ENCODE measurements around the gene FANCD2. TPM values are rescaled to one million over a fixed set of nuclear protein-coding genes. Genes with fewer than 3 reads are reported as not detected.

Gene FANCD2
- polyA plus RNA-seq, 1 of the 3 experiments (the other 2 are of a cell fraction): 7.3 TPM

- TF ChIP-seq RCOR1 (IDR thresholded peaks at IDR 0.05; ENCODE audit: low read length) (no peak), SMC3 (IDR thresholded peaks at IDR 0.05; ENCODE audit: low read depth, low read length) (no peak), PBX3 (IDR thresholded peaks at IDR 0.05) (no peak)
These were observed 110.9 kb downstream of the FANCD2 start (continued) for GRCh38 chr3:10137178-10137577.

GRCh38 chr3:10140996-10141546, 114.8 kb downstream of the FANCD2 start:
- H3K27ac ChIP-seq (ENCODE audit: low read depth in 2 of 2, low read length in 1 of 2): peak overlapping the region in 1 of 2 experiments; percentile 83; a peak in 2 of 4 replicates
- ChIA-PET POLR2A (interaction anchor here (0.6 to 1.3 kb wide), 6 partner anchors 22 to 115 kb away, joined by 3 to 5 read pairs (median 3); partner anchors contain the start of gene FANCD2), CTCF (interaction anchor here (0.6 to 1.0 kb wide), 4 partner anchors 25 to 301 kb away, joined by 3 to 4 read pairs (median 3); no protein-coding TSS in a partner anchor)
- H3K9me3 ChIP-seq: no peaks in the 10 kb centered on the region
- H3F3A ChIP-seq (replicated peaks; ENCODE audit: insufficient read depth): peaks cover 11% of the 10 kb centered on the region
- no peaks in the 10 kb centered on the region for H3K9me2 ChIP-seq
- DNase-seq: no peak
- no peak for TF ChIP-seq SIN3A (IDR thresholded peaks at IDR 0.05; ENCODE audit: borderline replicate concordance, low read depth, low read length)
- no peak for TF ChIP-seq IRF3 (IDR thresholded peaks at IDR 0.05; ENCODE audit: low read depth, low read length)
- no peak for TF ChIP-seq RAD21 (IDR thresholded peaks at IDR 0.05; ENCODE audit: low read length)
- no peak for TF ChIP-seq JUND (IDR thresholded peaks at IDR 0.05)
- no peak for TF ChIP-seq MEF2A (IDR thresholded peaks at IDR 0.05; ENCODE audit: borderline replicate concordance, low read depth)
- no peak for TF ChIP-seq EP300 (IDR thresholded peaks at IDR 0.05; ENCODE audit: borderline replicate concordance in 1 of 2, low read depth in 1 of 2, low read length in 1 of 2)
- no peak for TF ChIP-seq TEAD4 (IDR thresholded peaks at IDR 0.05; ENCODE audit: borderline replicate concordance, insufficient read depth)
- TF ChIP-seq RXRA (IDR thresholded peaks at IDR 0.05; ENCODE audit: borderline replicate concordance, low read depth): no peak
- no peak for TF ChIP-seq NRF1 (IDR thresholded peaks at IDR 0.05; ENCODE audit: low read depth, low read length)
- no peak for TF ChIP-seq FOXM1 (IDR thresholded peaks at IDR 0.05; ENCODE audit: low read depth)
- TF ChIP-seq RFX5 (IDR thresholded peaks at IDR 0.05; ENCODE audit: low read length): no peak
- TF ChIP-seq MXI1 (IDR thresholded peaks at IDR 0.05; ENCODE audit: low read depth, low read length): no peak
- TF ChIP-seq CHD2 (IDR thresholded peaks at IDR 0.05; ENCODE audit: low read length, partially characterized antibody): no peak
- no peak for TF ChIP-seq SMC3 (IDR thresholded peaks at IDR 0.05; ENCODE audit: low read depth, low read length)
- TF ChIP-seq ELF1 (IDR thresholded peaks at IDR 0.05): no peak
- no peak for TF ChIP-seq TCF12 (IDR thresholded peaks at IDR 0.05)
- TF ChIP-seq TAF1 (IDR thresholded peaks at IDR 0.05; ENCODE audit: borderline replicate concordance, low read depth, low read length): no peak
- no peak for TF ChIP-seq USF2 (IDR thresholded peaks at IDR 0.05; ENCODE audit: borderline replicate concordance, low read depth, low read length)
- TF ChIP-seq POLR2AphosphoS5 (IDR thresholded peaks at IDR 0.05; ENCODE audit: low read depth, low read length): no peak
- TF ChIP-seq MAX (IDR thresholded peaks at IDR 0.05; ENCODE audit: low read depth): no peak
- peaks cover 4% of the 10 kb centered on the region in 2 experiments; a peak in 1 of 4 replicates for H3K4me1 ChIP-seq (ENCODE audit: control insufficient read depth in 1 of 2, insufficient read depth in 2 of 2, low read depth in 1 of 2, low read length in 1 of 2)
- peaks cover 42% of the 10 kb centered on the region for H3K79me2 ChIP-seq (ENCODE audit: insufficient read depth)
- 0 out of 2 replicates have a peak overlapping the region, but pooled peaks have one; percentile 98 for H3K4me2 ChIP-seq
- no peak overlapping the region for H3K9ac ChIP-seq
- no peak overlapping the region for H3K4me3 ChIP-seq (ENCODE audit: low read depth in 2 of 2, low read length in 1 of 2)
- H3K27me3 ChIP-seq (ENCODE audit: insufficient read depth): no peaks in the 10 kb centered on the region
- H3K36me3 ChIP-seq (replicated peaks in 1 of 2; ENCODE audit: control insufficient read depth in 1 of 2, insufficient read depth in 2 of 2, low read length in 1 of 2): peaks cover 0 to 14% of the 10 kb centered on the region in 2 experiments
- H2AFZ ChIP-seq (ENCODE audit: low read depth): peak overlapping the region; percentile 93
- peaks cover 31% of the 10 kb centered on the region for H4K20me1 ChIP-seq (ENCODE audit: insufficient read depth)
- WGBS (ENCODE audit: low lambda C conversion rate): 93% methylated on average over 23 of the region's 23 CpGs
